ENCODE measurements around the gene FBH1.

DNA sequence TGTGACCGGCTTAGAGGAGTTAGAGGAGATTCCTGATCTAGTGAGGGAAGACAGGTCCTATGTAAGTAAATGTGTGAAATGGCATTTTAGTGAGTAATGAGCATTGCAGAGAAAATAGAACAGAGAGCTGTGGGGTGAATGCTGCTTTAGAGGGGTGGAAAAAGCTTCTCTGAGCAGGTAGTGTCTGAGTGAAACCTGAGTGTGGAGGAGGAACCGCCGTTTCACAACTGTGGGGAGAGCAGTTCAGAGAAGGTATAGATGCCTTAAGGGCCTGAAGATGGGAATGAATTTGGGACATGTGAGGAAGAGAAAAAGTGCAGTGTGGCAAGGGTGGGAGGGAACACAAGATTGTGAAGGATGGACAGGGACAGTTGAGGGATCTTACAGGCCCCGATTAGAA, 21.6 kb downstream of the FBH1 start:
- TF ChIP-seq POLR2A (IDR thresholded peaks at IDR 0.05) (no peak), EP300 (IDR thresholded peaks at IDR 0.05) (no peak)
- TF ChIP-seq, protein P1, sequence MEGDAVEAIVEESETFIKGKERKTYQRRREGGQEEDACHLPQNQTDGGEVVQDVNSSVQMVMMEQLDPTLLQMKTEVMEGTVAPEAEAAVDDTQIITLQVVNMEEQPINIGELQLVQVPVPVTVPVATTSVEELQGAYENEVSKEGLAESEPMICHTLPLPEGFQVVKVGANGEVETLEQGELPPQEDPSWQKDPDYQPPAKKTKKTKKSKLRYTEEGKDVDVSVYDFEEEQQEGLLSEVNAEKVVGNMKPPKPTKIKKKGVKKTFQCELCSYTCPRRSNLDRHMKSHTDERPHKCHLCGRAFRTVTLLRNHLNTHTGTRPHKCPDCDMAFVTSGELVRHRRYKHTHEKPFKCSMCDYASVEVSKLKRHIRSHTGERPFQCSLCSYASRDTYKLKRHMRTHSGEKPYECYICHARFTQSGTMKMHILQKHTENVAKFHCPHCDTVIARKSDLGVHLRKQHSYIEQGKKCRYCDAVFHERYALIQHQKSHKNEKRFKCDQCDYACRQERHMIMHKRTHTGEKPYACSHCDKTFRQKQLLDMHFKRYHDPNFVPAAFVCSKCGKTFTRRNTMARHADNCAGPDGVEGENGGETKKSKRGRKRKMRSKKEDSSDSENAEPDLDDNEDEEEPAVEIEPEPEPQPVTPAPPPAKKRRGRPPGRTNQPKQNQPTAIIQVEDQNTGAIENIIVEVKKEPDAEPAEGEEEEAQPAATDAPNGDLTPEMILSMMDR (IDR thresholded peaks at IDR 0.05), result no peak
